Loucy (cell line): ENCODE data around the gene HCRT.
"Not testable (repeated sequence)": the region's sequence is repeated elsewhere in the genome, so short reads cannot be mapped to it uniquely, and the experiment has no call there.

ENCODE experiments used
- H2AFZ ChIP-seq: fragments of 200-600 bp; sonication (generic); 2 replicates; pipeline ENCODE4 v1.6.0; 2016; ENCODE audit warnings: antibody characterized with exemption, mild to moderate bottlenecking, low read length, moderate library complexity
- H3F3A ChIP-seq: fragments of 200-600 bp; 2 replicates; pipeline ENCODE4 v1.6.0; 2016; ENCODE audit warnings: antibody characterized with exemption, low read depth, mild to moderate bottlenecking
- H3K27me3 ChIP-seq: fragments of 200-600 bp; sonication (generic); 2 replicates; pipeline ENCODE4 v1.6.1; 2014; ENCODE audit warnings: low read length, mild to moderate bottlenecking; ENCODE audit not compliant: insufficient read depth, poor library complexity, severe bottlenecking
- H3K36me3 ChIP-seq: fragments of 200-600 bp; sonication (generic); 2 replicates; pipeline ENCODE4 v1.6.1; 2016; ENCODE audit warnings: low read length; ENCODE audit not compliant: insufficient read depth
- H3K4me1 ChIP-seq: fragments of 200-600 bp; sonication (generic); 2 replicates; pipeline ENCODE4 v1.5.1; 2014; ENCODE audit warnings: low read length, mild to moderate bottlenecking; ENCODE audit not compliant: insufficient read depth, poor library complexity, severe bottlenecking
- H3K4me2 ChIP-seq: fragments of 200-600 bp; sonication (generic); 2 replicates; pipeline ENCODE4 v1.6.0; 2014; ENCODE audit warnings: antibody characterized with exemption, low read length, low read depth, mild to moderate bottlenecking; ENCODE audit not compliant: poor library complexity, severe bottlenecking
- H3K4me3 ChIP-seq: fragments of 200-600 bp; sonication (generic); 2 replicates; pipeline ENCODE4 v1.5.1; 2014; ENCODE audit warnings: low read length, mild to moderate bottlenecking, mixed read lengths; ENCODE audit not compliant: poor library complexity, severe bottlenecking
- H3K79me2 ChIP-seq: fragments of 200-600 bp; sonication (generic); 2 replicates; pipeline ENCODE4 v1.6.1; 2014; ENCODE audit warnings: low read length; ENCODE audit not compliant: insufficient read depth
- H3K9ac ChIP-seq: fragments of 200-600 bp; sonication (generic); 2 replicates; pipeline ENCODE4 v1.6.0; 2014; ENCODE audit warnings: mild to moderate bottlenecking, low read depth, low read length, moderate library complexity; ENCODE audit not compliant: poor library complexity, severe bottlenecking
- H3K9me2 ChIP-seq: fragments of 200-600 bp; sonication (generic); replicated peaks from 2 replicates; pipeline ENCODE4 v1.6.1; 2016; ENCODE audit warnings: low read depth, low read length, mixed read lengths
- H3K9me3 ChIP-seq: fragments of 200-600 bp; sonication (generic); 2 replicates; pipeline ENCODE4 v1.6.1; 2014; ENCODE audit warnings: mild to moderate bottlenecking, antibody characterized with exemption, low read length, low read depth; ENCODE audit not compliant: insufficient read depth
- H4K20me1 ChIP-seq: fragments of 200-600 bp; sonication (generic); 2 replicates; pipeline ENCODE4 v1.6.0; 2014; ENCODE audit warnings: antibody characterized with exemption, low read length, mild to moderate bottlenecking; ENCODE audit not compliant: insufficient read depth, poor library complexity, severe bottlenecking
- EZH2phosphoT487 ChIP-seq: fragments of 200-600 bp; IDR thresholded peaks from 2 replicates; pipeline ENCODE4 v1.6.1; 2018; ENCODE audit warnings: antibody characterized with exemption, mild to moderate bottlenecking, moderate library complexity, borderline replicate concordance
- TF ChIP-seq, protein P1 (sequence below): fragments of 200-600 bp; sonication (generic); conservative IDR thresholded peaks from 2 replicates; pipeline ENCODE4 v1.5.1; 2014; ENCODE audit warnings: mild to moderate bottlenecking, antibody characterized with exemption, low read length

The HCRT gene

DNA sequence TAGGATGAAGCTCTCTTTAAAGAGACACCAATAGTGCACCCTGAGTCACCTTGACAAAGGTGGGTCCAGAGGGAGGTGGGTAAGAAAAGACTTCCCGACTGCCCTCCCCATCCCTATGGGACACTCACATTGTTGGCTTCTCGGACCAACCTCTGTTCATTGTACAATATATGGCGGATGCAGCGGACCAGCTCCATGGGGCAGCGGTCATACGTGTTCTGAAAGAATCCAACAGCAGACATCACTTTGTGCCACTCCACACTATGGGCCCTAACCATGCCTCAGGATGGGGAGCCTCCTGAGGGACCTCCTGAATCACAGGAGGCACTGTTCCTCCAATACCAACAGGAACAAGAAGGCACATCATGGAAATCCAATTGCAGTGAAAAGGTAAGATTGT lies 39.4 kb upstream of the HCRT start:
- Histone ChIP-seq H3F3A (no peaks in the 10 kb centered on the region), H3K9ac (no peak overlapping the region), H3K4me3 (no peak overlapping the region), H3K4me2 (no peak overlapping the region), H4K20me1 (no peaks in the 10 kb centered on the region), H3K36me3 (peaks cover 74% of the 10 kb centered on the region; the same call in 1 of the 2 replicates), H3K9me2 (no peaks in the 10 kb centered on the region), H3K4me1 (no peaks in the 10 kb centered on the region), H3K79me2 (peaks cover 12% of the 10 kb centered on the region; the same call in 1 of the 2 replicates), H3K27me3 (no peaks in the 10 kb centered on the region), H3K9me3 (no peaks in the 10 kb centered on the region), H2AFZ (no peak overlapping the region)
- TF ChIP-seq, protein P1, sequence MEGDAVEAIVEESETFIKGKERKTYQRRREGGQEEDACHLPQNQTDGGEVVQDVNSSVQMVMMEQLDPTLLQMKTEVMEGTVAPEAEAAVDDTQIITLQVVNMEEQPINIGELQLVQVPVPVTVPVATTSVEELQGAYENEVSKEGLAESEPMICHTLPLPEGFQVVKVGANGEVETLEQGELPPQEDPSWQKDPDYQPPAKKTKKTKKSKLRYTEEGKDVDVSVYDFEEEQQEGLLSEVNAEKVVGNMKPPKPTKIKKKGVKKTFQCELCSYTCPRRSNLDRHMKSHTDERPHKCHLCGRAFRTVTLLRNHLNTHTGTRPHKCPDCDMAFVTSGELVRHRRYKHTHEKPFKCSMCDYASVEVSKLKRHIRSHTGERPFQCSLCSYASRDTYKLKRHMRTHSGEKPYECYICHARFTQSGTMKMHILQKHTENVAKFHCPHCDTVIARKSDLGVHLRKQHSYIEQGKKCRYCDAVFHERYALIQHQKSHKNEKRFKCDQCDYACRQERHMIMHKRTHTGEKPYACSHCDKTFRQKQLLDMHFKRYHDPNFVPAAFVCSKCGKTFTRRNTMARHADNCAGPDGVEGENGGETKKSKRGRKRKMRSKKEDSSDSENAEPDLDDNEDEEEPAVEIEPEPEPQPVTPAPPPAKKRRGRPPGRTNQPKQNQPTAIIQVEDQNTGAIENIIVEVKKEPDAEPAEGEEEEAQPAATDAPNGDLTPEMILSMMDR = no peak
- TF ChIP-seq EZH2phosphoT487 = no peak

DNA sequence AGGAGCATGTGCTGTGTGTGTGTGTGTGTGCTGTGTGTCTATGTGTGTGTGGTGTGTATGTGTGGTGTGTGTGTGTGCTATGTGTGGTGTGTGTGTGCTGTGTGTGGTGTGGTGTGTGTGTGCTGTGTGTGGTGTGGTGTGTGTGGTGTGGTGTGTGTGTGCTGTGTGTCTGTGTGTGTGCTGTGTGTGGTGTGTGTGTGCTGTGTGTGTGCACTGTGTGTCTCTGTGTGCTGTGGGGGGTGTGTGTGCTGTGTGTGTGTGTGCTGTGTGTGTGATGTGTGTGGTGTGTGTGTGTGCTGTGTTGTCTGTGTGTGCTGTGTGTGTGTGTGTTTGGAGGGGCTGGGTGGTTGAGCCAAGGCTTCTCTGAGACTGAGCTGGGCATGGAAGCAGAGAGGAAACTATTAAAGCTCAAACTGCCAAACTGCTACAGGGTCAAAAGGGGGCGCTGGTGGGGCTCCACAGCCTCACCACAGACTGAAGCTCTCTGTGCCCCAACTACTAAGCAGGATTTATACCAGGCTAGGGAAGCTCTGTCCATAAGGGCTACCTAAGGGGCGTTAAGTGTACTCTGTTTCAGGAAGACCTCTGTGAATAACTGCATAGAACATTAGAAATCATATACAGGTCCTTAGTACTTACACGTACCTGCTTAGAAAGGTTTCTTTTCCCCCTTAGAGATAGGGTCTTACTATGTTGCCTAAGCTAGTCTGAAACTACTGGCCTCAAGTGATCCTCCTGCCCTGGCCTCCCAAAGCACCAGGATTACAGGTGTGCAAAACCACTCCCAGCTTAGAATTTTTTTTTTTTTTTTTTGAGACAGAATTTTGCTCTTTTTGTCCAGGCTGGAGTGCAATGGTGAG lies 36.9 kb upstream of the HCRT start:
- Histone ChIP-seq H3K9me2 (no peaks in the 10 kb centered on the region), H3K9ac (no peak overlapping the region), H3K36me3 (peaks cover 68% of the 10 kb centered on the region; the same call in 1 of the 2 replicates), H3K9me3 (no peaks in the 10 kb centered on the region), H4K20me1 (no peaks in the 10 kb centered on the region), H3K79me2 (no peaks in the 10 kb centered on the region), H3K4me1 (no peaks in the 10 kb centered on the region), H3K4me3 (no peak overlapping the region), H3K4me2 (no peak overlapping the region), H3F3A (no peaks in the 10 kb centered on the region), H2AFZ (no peak overlapping the region), H3K27me3 (no peaks in the 10 kb centered on the region)
- TF ChIP-seq, protein P1 = peak; percentile 92
- no peak for TF ChIP-seq EZH2phosphoT487

DNA sequence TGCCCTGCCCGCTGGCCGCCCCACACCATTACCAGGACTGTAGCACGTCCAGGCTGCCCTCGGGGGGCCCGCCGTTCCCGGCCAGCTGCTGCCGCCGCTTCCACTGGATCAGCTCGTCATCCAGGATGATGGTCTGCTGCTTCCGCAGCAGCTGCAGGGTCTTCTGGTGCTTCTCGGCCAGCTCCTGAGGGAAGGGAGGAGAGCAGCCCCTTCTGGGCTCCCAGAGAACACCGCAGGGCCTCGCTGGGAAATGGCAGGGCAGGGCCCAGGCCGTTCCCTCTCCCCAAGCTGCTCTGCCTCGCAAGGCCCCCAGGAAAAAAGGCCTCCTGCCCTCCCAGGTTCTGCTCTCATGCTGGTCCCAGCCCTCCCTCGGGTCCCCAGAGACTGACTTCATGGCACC lies 34.0 kb upstream of the HCRT start:
- not testable (repeated sequence) for H3K9me3 ChIP-seq, H2AFZ ChIP-seq, H4K20me1 ChIP-seq, H3K4me2 ChIP-seq, H3F3A ChIP-seq, H3K9me2 ChIP-seq, H3K9ac ChIP-seq, H3K4me3 ChIP-seq, H3K79me2 ChIP-seq, H3K4me1 ChIP-seq, H3K27me3 ChIP-seq
- H3K36me3 ChIP-seq = peaks cover 79% of the 10 kb centered on the region

DNA sequence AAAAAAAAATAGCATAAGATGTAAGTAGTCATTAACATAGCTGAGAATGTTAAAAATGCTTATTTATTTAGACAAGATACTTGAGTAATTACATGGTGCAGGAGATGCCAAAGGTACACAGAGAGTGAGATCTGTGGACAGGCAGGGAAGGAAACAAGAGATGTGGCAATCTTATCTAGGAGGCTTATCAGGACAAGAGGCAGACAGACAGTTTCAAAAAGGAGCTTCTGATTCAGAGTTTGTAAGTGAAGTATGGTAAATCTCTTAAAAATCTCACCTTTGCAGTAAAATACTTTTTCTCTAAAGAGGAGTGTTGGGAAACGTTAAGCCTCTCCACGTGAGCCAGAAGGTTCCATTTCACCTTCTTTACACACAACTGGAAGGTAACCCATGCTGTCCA lies 28.9 kb upstream of the HCRT start:
- H3K9me2 ChIP-seq = no peaks in the 10 kb centered on the region
- no peaks in the 10 kb centered on the region for H3K9me3 ChIP-seq
- H3K79me2 ChIP-seq = no peaks in the 10 kb centered on the region
- H4K20me1 ChIP-seq = no peaks in the 10 kb centered on the region
- H3K4me1 ChIP-seq = no peaks in the 10 kb centered on the region
- no peak overlapping the region for H3K9ac ChIP-seq
- no peaks in the 10 kb centered on the region for H3K27me3 ChIP-seq
- H3K36me3 ChIP-seq = peaks cover 86% of the 10 kb centered on the region
- no peak overlapping the region for H2AFZ ChIP-seq
- no peak overlapping the region for H3K4me2 ChIP-seq
- no peak for TF ChIP-seq EZH2phosphoT487
- TF ChIP-seq, protein P1 = no peak
- no peak overlapping the region for H3K4me3 ChIP-seq
- H3F3A ChIP-seq = no peaks in the 10 kb centered on the region
